Measurements from ENCODE around the gene SFTPD.
"Not testable (repeated sequence)": the region's sequence is repeated elsewhere in the genome, so short reads cannot be mapped to it uniquely, and the experiment has no call there.

Gene SFTPD

GRCh38 chr10:79923669-79924068 lies 25.2 kb downstream of the SFTPD start:
- no peak for DNase-seq

- DNase-seq: no peak
Measured at GRCh38 chr10:79923145-79923544, 25.8 kb downstream of the SFTPD start.

GRCh38 chr10:79922011-79922412 lies 26.9 kb downstream of the SFTPD start:
- not testable (repeated sequence) for DNase-seq

GRCh38 chr10:79915838-79916237 lies 33.1 kb downstream of the SFTPD start:
- DNase-seq: not testable (repeated sequence)

GRCh38 chr10:79914512-79914911 lies 34.4 kb downstream of the SFTPD start:
- not testable (repeated sequence) for DNase-seq

GRCh38 chr10:79910836-79911235 lies 38.1 kb downstream of the SFTPD start:
- DNase-seq: no peak

- DNase-seq: no peak
Measured at GRCh38 chr10:79910344-79910743, 38.6 kb downstream of the SFTPD start.

GRCh38 chr10:79905322-79906314 lies 43.3 kb downstream of the SFTPD start:
- DNase-seq: no peak

GRCh38 chr10:79904671-79905321 lies 44.1 kb downstream of the SFTPD start:
- DNase-seq: no peak

GRCh38 chr10:79901571-79901970 lies 47.3 kb downstream of the SFTPD start:
- DNase-seq: not testable (repeated sequence)

- no peak for DNase-seq
Measured at GRCh38 chr10:79898597-79899325, 50.1 kb downstream of the SFTPD start.

- DNase-seq: not testable (repeated sequence)
Measured at GRCh38 chr10:79892896-79893295, 56.0 kb downstream of the SFTPD start.

- no peak for DNase-seq
Measured at GRCh38 chr10:79890469-79890868, 58.4 kb downstream of the SFTPD start.

- DNase-seq: not testable (repeated sequence)
Measured at GRCh38 chr10:79888984-79889383, 59.9 kb downstream of the SFTPD start.
